ENCODE measurements around the gene STYX.

- no peak for TF ChIP-seq CTCF (IDR thresholded peaks at IDR 0.05)
- TF ChIP-seq POLR2A (IDR thresholded peaks at IDR 0.05), result no peak
- TF ChIP-seq POLR2AphosphoS5 (IDR thresholded peaks at IDR 0.05; ENCODE audit: insufficient read depth in 1 of 2, low read depth in 1 of 2), result no peak
These were observed 11.9 kb downstream of the STYX start for GRCh38 chr14:52741865-52742264.

Measured in vagina (tissue), 2 donors.